ENCODE results near the gene APOC1. TPM values are rescaled to one million over a fixed set of nuclear protein-coding genes. Genes with fewer than 3 reads are reported as not detected.

The APOC1 gene
- polyA plus RNA-seq, 3 donors from 2014 or later: 0.47 TPM; not detected in 2

DNA sequence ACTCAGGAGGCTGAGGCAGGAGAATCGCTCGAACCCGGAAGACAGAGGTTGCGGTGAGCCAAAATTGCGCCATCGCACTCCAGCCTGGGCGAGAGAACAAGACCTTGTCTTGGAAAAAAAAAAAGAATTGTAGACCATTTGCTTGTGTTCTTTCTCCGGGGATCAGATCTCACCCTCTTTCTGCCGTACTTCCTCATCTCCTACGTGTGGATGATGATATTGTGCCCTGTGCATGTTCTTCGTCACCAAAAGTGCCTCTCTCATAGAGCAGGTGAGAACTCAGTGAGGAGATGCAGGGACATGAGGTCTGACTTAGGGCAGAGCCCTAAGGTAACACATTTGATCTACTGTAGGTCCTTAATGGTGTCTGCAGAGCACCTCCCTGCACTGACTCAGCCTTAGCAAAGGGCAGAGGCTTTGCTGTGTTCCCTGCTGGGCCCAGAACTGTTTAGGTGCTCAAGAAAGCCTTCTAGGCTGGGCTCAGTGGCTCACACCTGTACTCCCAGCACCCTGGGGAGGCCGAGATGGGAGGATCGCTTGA lies 32.7 kb downstream of the APOC1 start:
- Mint-ChIP-seq H3K4me1 (peaks cover 0 to 6% of the 10 kb centered on the region in 2 donors), H3K36me3 (peaks cover 0 to 8% (median 0%) of the 10 kb centered on the region in 3 donors), H3K9me3 (no peaks in the 10 kb centered on the region), H3K27ac (no peak overlapping the region), H3K4me3 (no peak overlapping the region), H3K27me3 (ENCODE audit: low read depth in 3 of 3) (peaks cover 2 to 6% (median 4%) of the 10 kb centered on the region in 3 donors)
- no peak for DNase-seq

DNA sequence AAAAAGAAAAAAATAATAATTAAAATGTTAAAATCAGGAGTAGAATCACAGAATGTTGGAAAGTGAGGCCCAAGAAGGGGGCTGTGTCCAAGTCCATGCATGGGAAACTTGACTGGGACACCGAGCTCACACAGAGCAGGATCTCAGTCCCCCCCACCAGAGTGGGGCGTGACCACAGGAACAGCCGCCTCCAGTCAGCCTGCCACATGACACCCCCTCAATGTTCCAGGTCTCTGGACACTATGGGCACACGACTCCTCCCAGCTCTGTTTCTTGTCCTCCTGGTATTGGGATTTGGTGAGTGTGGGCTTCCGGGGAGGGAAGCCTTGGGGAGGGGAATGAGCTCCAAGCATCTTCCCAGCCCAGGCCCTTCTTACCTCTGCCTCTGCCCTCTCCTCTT lies 33.8 kb downstream of the APOC1 start:
- Mint-ChIP-seq H3K27me3 (ENCODE audit: low read depth in 3 of 3) (peaks cover 2 to 6% (median 4%) of the 10 kb centered on the region in 3 donors), H3K9me3 (no peaks in the 10 kb centered on the region), H3K27ac (no peak overlapping the region), H3K4me3 (no peak overlapping the region), H3K4me1 (peaks cover 2 to 6% of the 10 kb centered on the region in 2 donors), H3K36me3 (peaks cover 0 to 3% (median 0%) of the 10 kb centered on the region in 3 donors)
- no peak for DNase-seq

DNA sequence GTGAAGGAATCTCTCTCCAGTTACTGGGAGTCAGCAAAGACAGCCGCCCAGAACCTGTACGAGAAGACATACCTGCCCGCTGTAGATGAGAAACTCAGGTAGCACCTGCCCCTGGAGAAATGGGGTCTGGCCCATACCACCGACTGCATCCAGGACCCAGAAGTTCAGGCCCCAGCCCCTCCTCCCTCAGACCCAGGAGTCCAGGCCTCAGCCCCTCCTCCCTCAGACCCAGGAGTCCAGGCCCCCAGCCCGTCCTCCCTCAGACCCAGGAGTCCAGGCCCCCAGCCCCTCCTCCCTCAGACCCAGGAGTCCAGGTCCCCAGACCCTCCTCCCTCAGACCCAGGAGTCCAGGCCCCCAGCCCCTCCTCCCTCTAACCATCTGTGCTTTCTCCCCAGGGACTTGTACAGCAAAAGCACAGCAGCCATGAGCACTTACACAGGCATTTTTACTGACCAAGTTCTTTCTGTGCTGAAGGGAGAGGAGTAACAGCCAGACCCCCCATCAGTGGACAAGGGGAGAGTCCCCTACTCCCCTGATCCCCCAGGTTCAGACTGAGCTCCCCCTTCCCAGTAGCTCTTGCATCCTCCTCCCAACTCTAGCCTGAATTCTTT lies 34.5 kb downstream of the APOC1 start:
- no peak for DNase-seq
- peaks cover 2 to 6% (median 2%) of the 10 kb centered on the region in 3 donors for H3K27me3 Mint-ChIP-seq (ENCODE audit: low read depth in 3 of 3)
- no peak overlapping the region for H3K4me3 Mint-ChIP-seq
- peaks cover 6 to 11% of the 10 kb centered on the region in 2 donors for H3K4me1 Mint-ChIP-seq
- no peaks in the 10 kb centered on the region for H3K9me3 Mint-ChIP-seq
- no peak overlapping the region for H3K27ac Mint-ChIP-seq
- peaks cover 0 to 3% (median 0%) of the 10 kb centered on the region in 3 donors for H3K36me3 Mint-ChIP-seq

DNA sequence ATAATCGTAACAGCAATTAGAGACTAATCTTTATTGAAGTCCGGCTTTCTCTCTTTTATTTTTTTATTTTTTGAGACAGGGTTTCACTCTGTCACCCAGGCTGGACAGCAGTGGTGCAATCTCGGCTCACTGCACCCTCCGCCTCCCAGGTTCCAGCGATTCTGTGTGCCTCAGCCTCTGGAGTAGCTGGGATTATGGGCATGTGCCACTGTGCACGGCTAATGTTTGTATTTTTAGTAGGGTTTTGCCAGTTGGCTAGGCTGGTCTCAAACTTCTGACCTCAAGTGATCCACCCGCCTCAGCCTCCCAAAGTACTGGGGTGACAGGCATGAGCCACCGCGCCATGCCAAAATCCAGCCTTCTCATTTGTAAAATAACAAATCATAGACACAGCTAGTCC lies 35.1 kb downstream of the APOC1 start:
- H3K4me3 Mint-ChIP-seq: no peak overlapping the region
- H3K36me3 Mint-ChIP-seq: peaks cover 0 to 3% (median 0%) of the 10 kb centered on the region in 3 donors
- peaks cover 10 to 17% of the 10 kb centered on the region in 2 donors for H3K4me1 Mint-ChIP-seq
- DNase-seq: no peak
- H3K27me3 Mint-ChIP-seq (ENCODE audit: low read depth in 3 of 3): peaks cover 3 to 7% (median 5%) of the 10 kb centered on the region in 3 donors
- no peak overlapping the region for H3K27ac Mint-ChIP-seq
- no peaks in the 10 kb centered on the region for H3K9me3 Mint-ChIP-seq

DNA sequence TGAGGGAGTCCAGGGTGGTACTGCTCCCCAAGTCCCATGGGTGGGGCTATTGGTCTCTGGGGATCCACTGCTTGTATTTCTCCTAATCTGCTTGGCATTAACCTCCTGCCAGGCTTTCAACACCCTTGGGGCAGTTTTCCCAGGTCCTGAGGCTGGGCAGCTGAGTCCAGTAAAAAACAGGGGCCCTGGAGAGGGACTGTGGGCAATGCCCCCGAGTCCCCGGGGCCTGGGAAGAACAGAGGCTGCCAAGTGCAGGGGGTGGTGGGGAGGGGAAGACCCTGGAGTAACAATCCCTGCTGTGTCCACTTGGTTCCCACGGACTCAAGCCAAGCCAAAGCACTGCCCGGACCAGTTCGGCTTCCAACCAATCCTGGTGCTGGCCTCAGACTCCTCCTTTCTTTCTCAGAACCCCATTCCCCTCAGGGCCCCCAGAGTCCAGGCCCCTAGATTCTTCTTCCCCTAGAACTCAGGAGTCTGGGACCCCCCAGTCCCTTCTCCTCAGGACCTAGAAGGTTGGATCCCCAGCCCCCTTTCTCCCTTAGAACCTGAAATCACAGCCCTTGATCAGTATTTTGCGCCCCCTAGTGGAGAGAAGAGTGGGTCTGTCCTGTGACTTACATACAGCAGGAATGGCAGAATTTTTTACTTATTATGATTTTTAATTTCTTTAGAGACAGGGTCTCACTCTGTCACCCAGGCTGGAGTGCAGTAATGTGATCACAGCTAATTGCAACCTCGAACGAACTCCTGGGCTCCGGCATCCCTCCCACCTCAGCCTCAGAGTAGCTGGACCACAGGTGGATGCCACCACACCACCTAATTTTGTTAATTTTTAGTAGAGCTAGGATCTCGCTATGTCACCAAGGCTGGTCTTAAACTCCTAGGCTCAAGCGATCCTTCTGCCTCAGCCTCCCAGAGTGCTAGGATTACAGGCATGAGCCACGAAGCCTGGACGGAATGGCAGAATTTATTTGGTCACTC lies 37.1 kb downstream of the APOC1 start:
- H3K4me1 Mint-ChIP-seq: peaks cover 25 to 27% of the 10 kb centered on the region in 2 donors
- H3K27me3 Mint-ChIP-seq (ENCODE audit: low read depth in 3 of 3): peaks cover 12 to 15% (median 13%) of the 10 kb centered on the region in 3 donors
- peak overlapping the region in 1 of 6 donors; percentile 13 for H3K27ac Mint-ChIP-seq
- DNase-seq: peak; percentile 68 to 75 (median 68)
- H3K9me3 Mint-ChIP-seq: no peaks in the 10 kb centered on the region
- peak overlapping the region in 1 of 5 donors; percentile 9 for H3K4me3 Mint-ChIP-seq
- peaks cover 0 to 3% (median 0%) of the 10 kb centered on the region in 3 donors for H3K36me3 Mint-ChIP-seq

DNA sequence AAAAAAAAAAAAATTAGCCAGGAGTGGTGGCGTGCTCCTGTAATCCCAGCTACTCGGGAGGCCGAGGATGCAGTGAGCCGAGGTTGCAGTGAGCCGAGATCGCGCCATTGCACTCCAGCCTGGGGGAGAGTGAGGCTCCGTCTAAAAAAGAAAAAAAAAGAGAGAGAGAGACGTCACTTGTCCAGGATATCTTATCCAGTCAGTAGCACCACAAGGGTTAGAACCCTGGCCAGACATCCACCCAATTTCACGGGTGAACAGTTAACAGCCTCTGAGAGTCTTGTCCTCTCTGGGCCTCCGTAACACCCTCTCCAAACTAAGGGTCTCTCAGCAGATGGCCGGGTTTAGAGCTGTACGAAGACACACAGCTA lies 39.9 kb downstream of the APOC1 start:
- peaks cover 46 to 49% of the 10 kb centered on the region in 2 donors for H3K4me1 Mint-ChIP-seq

DNA sequence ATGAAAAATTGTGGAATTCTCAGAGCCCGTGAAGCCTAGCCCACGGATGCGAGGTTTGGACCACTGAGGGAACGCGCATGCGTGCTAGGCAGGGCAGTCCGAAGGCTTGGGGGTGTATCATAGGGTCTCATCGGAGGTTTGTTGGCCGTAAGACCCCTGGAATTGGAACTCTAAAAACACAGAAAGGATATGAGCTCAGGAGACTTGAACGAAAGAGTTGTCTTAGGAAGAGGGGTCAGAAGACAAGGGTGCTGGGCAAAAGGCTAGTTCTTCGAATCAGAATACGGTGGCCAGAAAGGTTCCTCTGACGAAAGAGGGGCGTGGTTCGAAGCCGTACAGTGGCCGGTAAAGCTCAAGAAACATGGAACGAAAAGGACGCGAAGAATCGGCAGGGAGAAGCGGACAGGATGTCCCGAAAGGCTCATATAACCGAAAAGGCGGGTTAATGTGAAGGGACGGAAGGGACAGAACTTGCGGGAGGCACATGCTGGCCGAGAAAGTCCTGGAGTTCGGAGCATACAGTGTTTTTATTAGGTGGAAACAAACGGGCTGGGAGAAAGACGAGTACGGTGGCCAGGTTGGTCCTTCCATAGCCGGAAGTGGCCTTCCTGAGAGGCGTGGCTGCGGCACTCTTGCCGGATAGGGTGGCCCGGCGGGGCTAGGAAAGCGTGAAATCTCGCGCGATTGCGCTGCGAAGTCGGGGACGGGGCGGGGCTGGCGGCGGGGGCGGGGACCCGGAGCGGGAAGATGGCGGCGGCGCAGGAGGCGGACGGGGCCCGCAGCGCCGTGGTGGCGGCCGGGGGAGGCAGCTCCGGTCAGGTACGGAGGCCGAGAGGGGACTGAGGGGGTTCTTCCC lies 40.5 kb downstream of the APOC1 start, which contains the start of gene CLPTM1:
Gene CLPTM1, plus strand, starts transcription at position 732 of the 856 bp plus-strand sequence. Its CDS starts 16 bp downstream, at position 748.
- Mint-ChIP-seq H3K4me1 (peaks cover 51 to 55% of the 10 kb centered on the region in 2 donors), H3K9me3 (no peaks in the 10 kb centered on the region)

More for the DNA sequence above, 39.9 kb downstream of the APOC1 start:
- no peaks in the 10 kb centered on the region for H3K36me3 Mint-ChIP-seq
- no peak for DNase-seq
- no peaks in the 10 kb centered on the region for H3K9me3 Mint-ChIP-seq
- peak overlapping the region; percentile 95 to 99 (median 96) for H3K4me3 Mint-ChIP-seq
- peak overlapping the region; percentile 94 to 99 (median 98) for H3K27ac Mint-ChIP-seq
- H3K27me3 Mint-ChIP-seq (ENCODE audit: low read depth in 3 of 3): peaks cover 12 to 15% (median 14%) of the 10 kb centered on the region in 3 donors

DNA sequence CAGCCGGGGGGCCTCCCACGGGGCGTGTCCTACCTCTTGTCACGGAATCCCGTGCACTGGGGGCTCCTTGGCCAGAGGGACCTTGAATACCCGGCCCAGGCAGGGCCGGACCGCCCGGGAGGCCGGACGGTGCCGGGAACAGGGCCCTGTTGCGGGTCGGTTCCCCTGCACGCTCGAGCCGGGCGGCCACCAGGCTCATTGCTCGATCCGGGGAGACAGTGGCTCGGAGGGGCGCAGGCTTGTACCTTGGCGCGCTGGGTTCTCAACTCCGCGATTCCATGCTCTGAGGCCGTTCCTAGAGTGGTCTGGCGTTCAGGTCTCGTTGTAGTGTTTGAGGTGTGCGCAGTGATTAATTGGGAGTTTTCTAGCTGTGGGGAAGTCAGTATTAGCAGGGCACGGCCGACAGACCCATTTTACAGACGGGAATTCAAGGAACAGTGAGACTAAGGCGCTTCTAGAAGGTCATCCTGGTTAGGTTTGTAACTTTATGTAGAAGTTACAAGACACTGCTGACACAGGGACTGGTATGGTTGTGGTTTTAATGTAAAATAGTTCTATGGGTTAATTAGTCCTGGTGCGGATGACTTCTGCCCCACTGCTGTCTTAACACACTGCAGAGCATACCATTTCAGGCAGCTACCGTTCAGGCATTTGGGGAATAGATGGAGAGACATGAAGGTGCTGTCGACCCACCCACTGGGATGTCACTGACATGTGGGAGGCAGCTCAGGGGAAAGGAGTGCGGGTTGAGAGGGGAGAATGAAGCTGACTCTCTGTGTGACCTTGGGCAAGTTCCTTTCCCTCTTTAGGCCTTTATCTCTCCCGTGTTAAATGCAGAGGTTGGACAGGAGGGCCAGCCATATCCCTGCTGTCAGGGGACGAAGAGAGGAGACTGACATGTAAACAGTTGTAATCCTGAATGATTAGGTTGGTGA lies 41.4 kb downstream of the APOC1 start:
- DNase-seq: no peak
- H3K4me1 Mint-ChIP-seq: peaks cover 58 to 64% of the 10 kb centered on the region in 2 donors
- peak overlapping the region; percentile 89 to 95 (median 92) for H3K27ac Mint-ChIP-seq

More for the DNA sequence above, 40.5 kb downstream of the APOC1 start, which contains the start of gene CLPTM1:
- peak; percentile 95 to 97 (median 97) for DNase-seq
- H3K27me3 Mint-ChIP-seq (ENCODE audit: low read depth in 3 of 3): peaks cover 12 to 15% (median 14%) of the 10 kb centered on the region in 3 donors
- H3K4me3 Mint-ChIP-seq: peak within 1 kb of the TSS; percentile 95 to 99 (median 96)
- peak within 1 kb of the TSS; percentile 94 to 99 (median 98) for H3K27ac Mint-ChIP-seq
- H3K36me3 Mint-ChIP-seq: no peaks in the 10 kb centered on the region

DNA sequence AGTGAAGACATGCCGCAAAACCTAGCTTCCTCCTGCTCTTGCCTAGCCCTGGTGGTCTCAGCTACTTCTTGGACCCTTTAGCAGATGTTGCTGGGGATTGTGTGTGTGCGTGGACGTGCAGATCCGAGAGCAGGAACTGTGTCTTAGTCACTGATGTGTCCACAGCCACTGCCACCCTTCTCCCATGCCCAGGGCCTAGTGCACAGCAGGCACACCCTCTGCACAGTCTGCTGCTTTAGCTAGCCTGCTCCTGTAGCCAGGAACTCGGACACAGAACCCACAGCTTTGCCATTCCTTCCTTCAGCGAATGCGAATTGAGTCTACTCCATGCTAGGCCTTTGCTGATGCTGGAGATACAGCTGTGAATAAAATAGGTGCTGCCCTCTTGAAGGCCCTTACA lies 43.1 kb downstream of the APOC1 start:
- Mint-ChIP-seq H3K27me3 (ENCODE audit: low read depth in 3 of 3) (peaks cover 10 to 15% (median 12%) of the 10 kb centered on the region in 3 donors), H3K4me1 (peaks cover 60 to 80% of the 10 kb centered on the region in 2 donors), H3K9me3 (no peaks in the 10 kb centered on the region), H3K4me3 (peak overlapping the region in 2 of 5 donors; percentile 4 to 96), H3K36me3 (peaks cover 0 to 5% (median 3%) of the 10 kb centered on the region in 3 donors), H3K27ac (peak overlapping the region in 4 of 6 donors; percentile 1 to 95 (median 42))
- DNase-seq: no peak

More for the DNA sequence above, 41.4 kb downstream of the APOC1 start:
- Mint-ChIP-seq H3K27me3 (ENCODE audit: low read depth in 3 of 3) (peaks cover 10 to 15% (median 14%) of the 10 kb centered on the region in 3 donors), H3K36me3 (no peaks in the 10 kb centered on the region), H3K9me3 (no peaks in the 10 kb centered on the region), H3K4me3 (peak overlapping the region; percentile 95 to 97 (median 96))

DNA sequence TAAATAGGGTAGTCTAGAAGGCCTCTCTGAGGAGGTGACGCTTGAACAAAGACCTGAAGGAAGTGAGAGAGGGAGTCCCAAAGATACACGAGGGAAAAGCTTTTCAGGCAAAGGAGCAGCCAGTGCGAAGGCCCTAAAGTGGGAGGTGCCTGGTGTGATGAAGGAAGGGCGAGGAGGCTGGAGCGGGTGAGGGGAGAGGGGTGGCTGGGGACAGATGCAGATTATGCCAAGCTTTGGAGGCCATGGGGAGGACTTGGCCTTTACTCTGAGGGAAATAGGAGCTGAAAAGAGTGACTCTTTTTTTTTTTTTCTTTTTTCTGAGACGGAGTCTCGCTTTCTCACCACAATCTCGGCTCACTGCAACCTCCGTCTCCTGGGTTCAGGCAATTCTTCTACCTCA lies 43.7 kb downstream of the APOC1 start:
- Mint-ChIP-seq H3K36me3 (peaks cover 0 to 5% (median 3%) of the 10 kb centered on the region in 3 donors), H3K27me3 (ENCODE audit: low read depth in 3 of 3) (peaks cover 10 to 15% (median 12%) of the 10 kb centered on the region in 3 donors), H3K4me1 (peaks cover 59 to 80% of the 10 kb centered on the region in 2 donors), H3K9me3 (no peaks in the 10 kb centered on the region), H3K27ac (peak overlapping the region in 3 of 6 donors; percentile 1 to 32 (median 21)), H3K4me3 (peak overlapping the region in 2 of 5 donors; percentile 25 to 96)
- DNase-seq: no peak

DNA sequence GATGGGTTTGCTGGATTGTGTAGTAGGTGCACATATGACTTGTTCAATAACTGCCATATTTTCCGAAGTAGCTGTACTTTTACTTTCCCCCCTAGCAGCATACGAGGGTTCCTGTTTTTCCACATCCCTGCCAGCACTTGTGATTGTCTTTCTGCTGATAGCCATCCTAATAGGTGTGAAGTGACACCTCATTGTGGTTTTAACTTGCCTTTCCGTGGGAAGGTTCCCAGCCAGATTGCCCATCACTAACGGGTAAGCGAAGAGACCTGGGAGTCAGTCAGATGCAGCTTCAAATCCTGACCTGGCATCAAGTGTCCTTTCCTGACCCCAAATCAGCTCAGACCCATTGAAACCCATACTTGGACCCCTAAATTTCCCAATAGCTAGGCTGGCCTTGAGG lies 45.3 kb downstream of the APOC1 start:
- Mint-ChIP-seq H3K4me3 (no peak overlapping the region), H3K4me1 (peaks cover 50 to 68% of the 10 kb centered on the region in 2 donors)

More for the DNA sequence above, 45.3 kb downstream of the APOC1 start:
- Mint-ChIP-seq H3K27me3 (ENCODE audit: low read depth in 3 of 3) (peaks cover 6 to 10% (median 9%) of the 10 kb centered on the region in 3 donors), H3K27ac (peak overlapping the region in 4 of 6 donors; percentile 13 to 57 (median 51)), H3K9me3 (no peaks in the 10 kb centered on the region), H3K36me3 (peaks cover 2 to 9% (median 3%) of the 10 kb centered on the region in 3 donors)
- DNase-seq: no peak
